Measurements from ENCODE around the gene NHLRC2. TPM values are rescaled to one million over a fixed set of nuclear protein-coding genes. Genes with fewer than 3 reads are reported as not detected.

NHLRC2 gene
- total and polyA plus RNA-seq, 10 of the 15 experiments (the other 5 are each of a cell fraction or from before 2014, with no cell fraction given): 1.9 to 31.3 (median 15.9) TPM

- in situ Hi-C loops (cut with MboI): no loop called here
- intact Hi-C loops (cut with micrococcal nuclease; ENCODE audit: unreplicated experiment): no loop called here
- Histone ChIP-seq H3K27me3 (replicated peaks in 1 of 2; ENCODE audit: control insufficient read depth in 2 of 2, insufficient read depth in 2 of 2, low read length in 1 of 2) (no peaks in the 10 kb centered on the region), H3K9ac (ENCODE audit: control insufficient read depth, insufficient read depth, low read length) (no peak overlapping the region), H3K4me2 (ENCODE audit: control insufficient read depth, insufficient read depth) (no peak overlapping the region), H2AFZ (ENCODE audit: control insufficient read depth, low read depth, low read length) (no peak overlapping the region), H3K79me2 (ENCODE audit: control insufficient read depth, insufficient read depth, low read length) (no peaks in the 10 kb centered on the region), H3K27ac (ENCODE audit: control insufficient read depth, insufficient read depth) (no peak overlapping the region), H4K20me1 (ENCODE audit: control insufficient read depth, insufficient read depth) (no peaks in the 10 kb centered on the region), H3K9me3 (replicated peaks; ENCODE audit: control insufficient read depth, insufficient read depth, low read length) (no peaks in the 10 kb centered on the region), H3K4me3 (no peak overlapping the region), H3K4me1 (ENCODE audit: control insufficient read depth, insufficient read depth, low read length) (peaks cover 4% of the 10 kb centered on the region; the same call in 1 of the 2 replicates), H3K36me3 (ENCODE audit: control insufficient read depth in 2 of 2, insufficient read depth in 2 of 2, low read length in 1 of 2) (peaks cover 0 to 17% of the 10 kb centered on the region in 2 experiments; a peak in 3 of 4 replicates)
- RAD21 ChIA-PET (ENCODE audit: unreplicated experiment): no interaction called here
- ATAC-seq (no peak), FAIRE-seq (no peak), DNase-seq (ENCODE audit: low read depth, low spot score) (no peak)
- no TSS peak for BruUV-seq (replicated peaks)
- 93% methylated on average over 1 of the region's 1 CpG for WGBS (ENCODE audit: insufficient coverage, insufficient replicate concordance, low lambda C conversion rate, missing lambda C conversion rate)
- CTCF ChIA-PET: no interaction called here
- no peak for TF ChIP-seq POLR2AphosphoS2 (IDR thresholded peaks at IDR 0.05; ENCODE audit: low read depth, low read length)
- no peak for TF ChIP-seq MXI1 (IDR thresholded peaks at IDR 0.05; ENCODE audit: low read depth, low read length)
- no peak for TF ChIP-seq CBX5 (IDR thresholded peaks at IDR 0.05; ENCODE audit: low read depth)
- no peak for TF ChIP-seq JUNB (IDR thresholded peaks at IDR 0.05)
- TF ChIP-seq BRCA1 (IDR thresholded peaks at IDR 0.05; ENCODE audit: low read depth, low read length): no peak
- no peak for TF ChIP-seq SMAD5 (IDR thresholded peaks at IDR 0.05; ENCODE audit: low read depth)
- TF ChIP-seq CEBPB (IDR thresholded peaks at IDR 0.05; ENCODE audit: borderline replicate concordance in 1 of 2, low read depth in 2 of 2, low read length in 2 of 2): no peak
- TF ChIP-seq TCF3 (IDR thresholded peaks at IDR 0.05; ENCODE audit: borderline replicate concordance, insufficient read depth, low read depth, low read length): no peak
- no peak for TF ChIP-seq LARP7 (IDR thresholded peaks at IDR 0.05)
- no peak for TF ChIP-seq TCF12 (IDR thresholded peaks at IDR 0.05; ENCODE audit: low read depth, low read length)
- no peak for TF ChIP-seq ATF3 (IDR thresholded peaks at IDR 0.05; ENCODE audit: borderline replicate concordance, extremely low read depth, low read depth, low read length)
- TF ChIP-seq USF1 (IDR thresholded peaks at IDR 0.05; ENCODE audit: borderline replicate concordance, extremely low read length, insufficient read depth, low read depth, low read length): no peak
- no peak for TF ChIP-seq RFX5 (IDR thresholded peaks at IDR 0.05; ENCODE audit: low read depth, low read length)
- no peak for TF ChIP-seq RELB (IDR thresholded peaks at IDR 0.05; ENCODE audit: low read depth)
- TF ChIP-seq PAX5 (IDR thresholded peaks at IDR 0.05; ENCODE audit: borderline replicate concordance, low read depth, low read length): no peak
- TF ChIP-seq POLR2A (IDR thresholded peaks at IDR 0.05; ENCODE audit: low read depth, low read length): no peak
- TF ChIP-seq ZNF217 (IDR thresholded peaks at IDR 0.05): no peak
- no peak for TF ChIP-seq BCL3 (IDR thresholded peaks at IDR 0.05; ENCODE audit: borderline replicate concordance, insufficient read depth, low read depth, low read length, poor library complexity, severe bottlenecking)
- POLR2A ChIA-PET: no interaction called here
- SMC1A ChIA-PET (ENCODE audit: uncharacterized antibody, unreplicated experiment): interaction anchor here (1.5 to 1.6 kb wide), 2 partner anchors 8 to 36 kb away, joined by 3 to 8 read pairs; no protein-coding TSS in a partner anchor
Measured at GRCh38 chr10:113842171-113842570, 12.3 kb upstream of the NHLRC2 start.
